Transverse colon (tissue), 4 donors: ENCODE results near the gene HIVEP1.

Experiments used
- CTCF ChIP-seq, 5 experiments: fragments of 200-600 bp in 3 of 5; fragments of 450-650 bp in 2 of 5; sonication (generic) in 3 of 5; IDR thresholded peaks; 1 replicate in 2 of 5; 2 replicates in 3 of 5; pipeline ENCODE4 v1.5.1; 2016 to 2017; ENCODE audit warnings: antibody characterized with exemption in 5 of 5, inconsistent platforms in 3 of 5, mild to moderate bottlenecking in 2 of 5, moderate library complexity in 1 of 5
- EP300 ChIP-seq: sonication (generic); formaldehyde crosslinking; IDR thresholded peaks from one replicate; pipeline ENCODE4 v1.6.1; 2017; ENCODE audit warnings: antibody characterized with exemption, low read depth
- POLR2A ChIP-seq: fragments of 450-650 bp; IDR thresholded peaks from one replicate; pipeline ENCODE4 v1.6.1; 2016; ENCODE audit warnings: antibody characterized with exemption, mild to moderate bottlenecking, moderate library complexity
- POLR2AphosphoS5 ChIP-seq, 3 donors: sonication (generic); formaldehyde crosslinking; IDR thresholded peaks; one replicate each; pipeline ENCODE4 v1.6.1; 2016; ENCODE audit warnings: antibody characterized with exemption in 3 of 3

DNA sequence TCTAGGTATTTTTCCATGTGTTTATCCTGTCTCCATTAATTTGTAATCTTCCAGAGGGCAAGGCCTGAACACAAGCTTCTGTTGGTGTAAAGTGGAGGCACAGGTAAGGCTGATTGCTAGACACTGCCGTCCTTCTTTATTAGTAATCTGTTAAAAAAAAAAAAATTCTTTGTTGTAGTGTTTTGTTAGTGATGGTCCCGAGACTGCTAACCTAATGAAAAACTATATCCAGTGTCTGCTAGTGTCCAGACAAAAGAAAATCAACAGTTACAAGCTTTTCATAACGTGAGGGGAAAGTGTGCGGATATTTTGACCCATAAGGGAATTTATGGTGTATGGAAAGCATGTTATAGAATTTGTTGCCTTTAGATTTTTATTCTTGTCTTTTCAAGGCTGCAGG, 4.2 kb upstream of the HIVEP1 start:
- TF ChIP-seq CTCF (IDR thresholded peaks at IDR 0.05), result no peak
- no peak for TF ChIP-seq POLR2A
- no peak for TF ChIP-seq EP300
- no peak for TF ChIP-seq POLR2AphosphoS5 (IDR thresholded peaks at IDR 0.05)
